Astrocyte (in vitro differentiated cells and primary cell): ENCODE measurements around the gene RNF144A. TPM values are rescaled to one million over a fixed set of nuclear protein-coding genes. Genes with fewer than 3 reads are reported as not detected.

Experiments
- DNase-seq: peaks from one replicate; pipeline ENCODE4 v3.0.0-alpha.2; 2010; ENCODE audit warnings: low read depth
- FAIRE-seq: peaks from 2 replicates; lab custom pipeline; 2011; peaks lifted over from hg19 to GRCh38; lab: Jason Lieb, UNC
- H2AFZ ChIP-seq: 2 replicates; pipeline ENCODE4 v1.6.0; 2012; ENCODE audit warnings: low read depth, low read length, inconsistent platforms
- H3K27ac ChIP-seq: 2 replicates; pipeline ENCODE4 v1.5.1; 2011; ENCODE audit warnings: low read depth, low read length, inconsistent platforms
- H3K27me3 ChIP-seq: 2 replicates; pipeline ENCODE4 v1.6.0; 2011; ENCODE audit warnings: low read length, inconsistent platforms; ENCODE audit not compliant: insufficient read depth
- H3K36me3 ChIP-seq: 2 replicates; pipeline ENCODE4 v1.5.1; 2011; ENCODE audit warnings: low read length, inconsistent platforms; ENCODE audit not compliant: insufficient read depth
- H3K4me1 ChIP-seq: 2 replicates; pipeline ENCODE4 v1.5.1; 2011; ENCODE audit warnings: low read length, inconsistent platforms; ENCODE audit not compliant: insufficient read depth
- H3K4me2 ChIP-seq: 2 replicates; pipeline ENCODE4 v1.6.0; 2012; ENCODE audit warnings: low read length, inconsistent platforms
- H3K4me3 ChIP-seq: 2 replicates; pipeline ENCODE4 v1.5.1; 2011; ENCODE audit warnings: low read depth, mild to moderate bottlenecking, low read length, inconsistent platforms; ENCODE audit not compliant: insufficient read depth
- H3K79me2 ChIP-seq: 2 replicates; pipeline ENCODE4 v1.6.0; 2012; ENCODE audit warnings: mild to moderate bottlenecking, low read length, inconsistent platforms; ENCODE audit not compliant: insufficient read depth
- H3K9ac ChIP-seq: 2 replicates; pipeline ENCODE4 v1.6.0; 2012; ENCODE audit warnings: mild to moderate bottlenecking, low read length, inconsistent platforms
- H3K9me3 ChIP-seq: 2 replicates; pipeline ENCODE4 v1.5.1; 2012; ENCODE audit warnings: low read depth, mild to moderate bottlenecking, low read length, inconsistent platforms; ENCODE audit not compliant: insufficient read depth
- H4K20me1 ChIP-seq: 2 replicates; pipeline ENCODE4 v1.6.0; 2012; ENCODE audit warnings: low read length, inconsistent platforms; ENCODE audit not compliant: insufficient read depth
- H3K27ac Mint-ChIP-seq: one replicate; pipeline ENCODE4 v1.8.0; 2021; ENCODE audit warnings: mild to moderate bottlenecking, mixed read lengths; ENCODE audit not compliant: unreplicated experiment
- H3K27me3 Mint-ChIP-seq: one replicate; pipeline ENCODE4 v1.8.0; 2021; ENCODE audit warnings: low read depth, mixed read lengths; ENCODE audit not compliant: unreplicated experiment
- H3K36me3 Mint-ChIP-seq: one replicate; pipeline ENCODE4 v1.8.0; 2021; ENCODE audit warnings: low read depth, mixed read lengths; ENCODE audit not compliant: unreplicated experiment
- H3K4me1 Mint-ChIP-seq: one replicate; pipeline ENCODE4 v1.8.0; 2021; ENCODE audit warnings: low read depth, mixed read lengths; ENCODE audit not compliant: unreplicated experiment
- H3K4me3 Mint-ChIP-seq: one replicate; pipeline ENCODE4 v1.8.0; 2021; ENCODE audit warnings: mild to moderate bottlenecking, moderate library complexity, mixed read lengths; ENCODE audit not compliant: unreplicated experiment
- H3K9me3 Mint-ChIP-seq: one replicate; pipeline ENCODE4 v1.8.0; 2021; ENCODE audit warnings: mild to moderate bottlenecking, mixed read lengths; ENCODE audit not compliant: unreplicated experiment
- EZH2 ChIP-seq: IDR thresholded peaks from 2 replicates; pipeline ENCODE4 v1.6.1; 2012; ENCODE audit warnings: mild to moderate bottlenecking, low read length, inconsistent platforms; ENCODE audit not compliant: insufficient read depth
- total RNA-seq: library from RNA; stranded (reverse); gene quantifications from 2 replicates; pipeline ENCODE4 v1.2.1, GENCODE V29; 2021
- TF ChIP-seq, protein P1 (sequence below): IDR thresholded peaks from 2 replicates; pipeline ENCODE4 v1.5.1; 2011; ENCODE audit warnings: low read depth, mild to moderate bottlenecking, inconsistent platforms, low read length, moderate library complexity; ENCODE audit not compliant: insufficient read depth

The RNF144A gene
- total RNA-seq, 1 donor from 2014 or later = 4.9 TPM

DNA sequence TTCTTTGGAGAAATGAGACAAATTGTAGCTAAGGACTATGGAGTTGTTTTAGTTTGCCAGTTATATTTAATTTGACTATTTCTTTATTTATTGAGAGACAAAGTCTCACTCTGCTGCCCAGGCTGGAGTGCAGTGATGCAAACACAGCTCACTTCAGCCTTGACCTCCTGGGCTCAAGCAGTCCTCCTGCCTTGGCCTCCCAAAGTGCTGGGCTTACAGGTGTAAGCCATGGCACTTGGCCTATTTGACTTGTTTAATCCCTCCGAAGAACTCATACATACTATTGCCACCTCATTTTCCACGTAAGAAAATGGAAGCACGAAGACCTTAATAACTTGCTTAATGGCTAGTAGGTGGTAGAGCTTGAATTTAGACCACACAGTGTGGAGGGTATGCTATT is 988 bp upstream of the RNF144A start:
- H3K4me3 Mint-ChIP-seq = peak overlapping the region; percentile 73
- Histone ChIP-seq H3K79me2 (no peaks in the 10 kb centered on the region), H3K36me3 (no peaks in the 10 kb centered on the region), H2AFZ (no peak overlapping the region), H4K20me1 (peaks cover 20% of the 10 kb centered on the region), H3K4me2 (no peak overlapping the region), H3K27ac (no peak overlapping the region), H3K27me3 (no peaks in the 10 kb centered on the region), H3K4me3 (no peak overlapping the region), H3K9ac (no peak overlapping the region), H3K9me3 (peaks cover 2% of the 10 kb centered on the region), H3K4me1 (peaks cover 3% of the 10 kb centered on the region)
- TF ChIP-seq, protein P1, sequence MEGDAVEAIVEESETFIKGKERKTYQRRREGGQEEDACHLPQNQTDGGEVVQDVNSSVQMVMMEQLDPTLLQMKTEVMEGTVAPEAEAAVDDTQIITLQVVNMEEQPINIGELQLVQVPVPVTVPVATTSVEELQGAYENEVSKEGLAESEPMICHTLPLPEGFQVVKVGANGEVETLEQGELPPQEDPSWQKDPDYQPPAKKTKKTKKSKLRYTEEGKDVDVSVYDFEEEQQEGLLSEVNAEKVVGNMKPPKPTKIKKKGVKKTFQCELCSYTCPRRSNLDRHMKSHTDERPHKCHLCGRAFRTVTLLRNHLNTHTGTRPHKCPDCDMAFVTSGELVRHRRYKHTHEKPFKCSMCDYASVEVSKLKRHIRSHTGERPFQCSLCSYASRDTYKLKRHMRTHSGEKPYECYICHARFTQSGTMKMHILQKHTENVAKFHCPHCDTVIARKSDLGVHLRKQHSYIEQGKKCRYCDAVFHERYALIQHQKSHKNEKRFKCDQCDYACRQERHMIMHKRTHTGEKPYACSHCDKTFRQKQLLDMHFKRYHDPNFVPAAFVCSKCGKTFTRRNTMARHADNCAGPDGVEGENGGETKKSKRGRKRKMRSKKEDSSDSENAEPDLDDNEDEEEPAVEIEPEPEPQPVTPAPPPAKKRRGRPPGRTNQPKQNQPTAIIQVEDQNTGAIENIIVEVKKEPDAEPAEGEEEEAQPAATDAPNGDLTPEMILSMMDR = no peak
- TF ChIP-seq EZH2 = no peak
- H3K4me1 Mint-ChIP-seq = peaks cover 11% of the 10 kb centered on the region
- H3K27ac Mint-ChIP-seq = no peak overlapping the region
- H3K36me3 Mint-ChIP-seq = peaks cover 2% of the 10 kb centered on the region
- H3K27me3 Mint-ChIP-seq = no peaks in the 10 kb centered on the region
- H3K9me3 Mint-ChIP-seq = peaks cover 3% of the 10 kb centered on the region
- FAIRE-seq = no peak
- no peak for DNase-seq

DNA sequence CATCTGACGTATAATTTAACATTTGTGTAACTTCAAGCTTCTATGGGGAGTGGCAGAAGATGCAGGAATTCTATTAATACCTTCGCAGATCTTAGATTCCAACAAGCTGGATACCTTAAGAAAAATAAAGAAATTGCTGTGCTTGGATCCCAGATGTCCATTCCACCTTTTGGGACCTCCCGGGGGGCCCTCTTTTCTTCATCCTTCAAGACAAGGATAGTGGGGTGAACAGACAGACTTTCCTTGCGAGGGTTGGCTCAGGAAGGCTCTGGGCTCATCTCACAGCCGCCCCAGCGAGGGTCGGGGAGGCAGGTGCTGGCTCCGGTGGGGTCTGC is 509 bp upstream of the RNF144A start:
- TF ChIP-seq EZH2 = no peak
- TF ChIP-seq, protein P1 = no peak
- no peak for DNase-seq
- peaks cover 2% of the 10 kb centered on the region for H3K9me3 ChIP-seq
- peak overlapping the region; percentile 95 for H2AFZ ChIP-seq
- H3K27me3 ChIP-seq = no peaks in the 10 kb centered on the region
- Mint-ChIP-seq H3K4me3 (peak overlapping the region; percentile 73), H3K9me3 (peaks cover 3% of the 10 kb centered on the region), H3K27ac (no peak overlapping the region), H3K27me3 (no peaks in the 10 kb centered on the region), H3K36me3 (peaks cover 2% of the 10 kb centered on the region), H3K4me1 (peaks cover 11% of the 10 kb centered on the region)
- H4K20me1 ChIP-seq = peaks cover 23% of the 10 kb centered on the region
- H3K4me2 ChIP-seq = peak overlapping the region; percentile 93
- H3K27ac ChIP-seq = no peak overlapping the region
- H3K4me1 ChIP-seq = peaks cover 3% of the 10 kb centered on the region
- no peak for FAIRE-seq
- H3K36me3 ChIP-seq = no peaks in the 10 kb centered on the region
- peak overlapping the region; percentile 44 for H3K4me3 ChIP-seq
- no peaks in the 10 kb centered on the region for H3K79me2 ChIP-seq
- H3K9ac ChIP-seq = peak overlapping the region; percentile 86

DNA sequence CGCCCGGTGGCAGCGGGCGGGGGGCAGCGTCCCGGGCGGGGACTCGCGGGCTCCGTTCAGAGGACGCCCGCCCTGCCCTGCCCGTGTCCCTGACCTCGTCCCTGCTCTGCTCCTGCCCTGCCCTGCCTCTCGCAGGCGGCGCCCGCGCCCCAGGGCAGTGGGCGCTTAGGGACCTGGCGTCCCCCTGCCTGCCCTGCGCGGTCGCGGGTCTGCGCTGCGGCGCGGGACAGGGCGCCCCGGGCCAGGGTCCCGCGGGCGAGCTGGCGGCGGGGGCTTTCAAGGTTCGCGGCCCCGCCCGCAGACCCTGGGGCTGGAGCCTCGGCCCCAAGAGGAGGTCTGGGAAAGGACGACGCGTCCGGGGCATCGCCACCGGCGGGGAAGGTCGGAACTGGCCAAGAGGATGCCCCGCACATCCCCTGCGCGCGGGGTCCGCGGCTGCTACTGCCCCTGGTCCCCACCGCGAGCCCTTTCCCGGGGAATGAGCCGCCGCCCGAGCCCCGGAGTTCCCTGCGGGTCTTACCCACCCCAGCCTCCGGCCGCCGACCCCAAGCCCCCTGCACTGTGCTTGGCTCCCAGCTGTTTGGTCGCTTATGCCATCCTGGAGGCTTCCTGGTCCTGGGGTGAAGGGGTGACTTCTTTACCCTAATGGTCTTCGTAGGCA is 679 bp downstream of the RNF144A start:
- TF ChIP-seq EZH2 = peak; percentile 34
- TF ChIP-seq, protein P1 = no peak
- peak overlapping the region; percentile 86 for H3K9ac ChIP-seq
- H3K27ac ChIP-seq = peak overlapping the region; percentile 42
- peak overlapping the region; percentile 69 for H2AFZ ChIP-seq
- peak overlapping the region; percentile 76 for H3K4me3 Mint-ChIP-seq
- peaks cover 23% of the 10 kb centered on the region for H4K20me1 ChIP-seq
- peaks cover 2% of the 10 kb centered on the region for H3K36me3 Mint-ChIP-seq
- H3K4me2 ChIP-seq = peak overlapping the region; percentile 93
- H3K36me3 ChIP-seq = no peaks in the 10 kb centered on the region
- no peak for FAIRE-seq
- H3K27me3 Mint-ChIP-seq = no peaks in the 10 kb centered on the region
- peaks cover 2% of the 10 kb centered on the region for H3K9me3 ChIP-seq
- H3K4me1 ChIP-seq = peaks cover 3% of the 10 kb centered on the region
- peaks cover 11% of the 10 kb centered on the region for H3K4me1 Mint-ChIP-seq
- no peak overlapping the region for H3K27ac Mint-ChIP-seq
- H3K9me3 Mint-ChIP-seq = peaks cover 3% of the 10 kb centered on the region
- H3K79me2 ChIP-seq = no peaks in the 10 kb centered on the region
- H3K27me3 ChIP-seq = no peaks in the 10 kb centered on the region
- DNase-seq = no peak
- peak overlapping the region; percentile 61 for H3K4me3 ChIP-seq
